Right lobe of liver (tissue), 6 donors: ENCODE data around the gene AMZ1. TPM values are rescaled to one million over a fixed set of nuclear protein-coding genes. Genes with fewer than 3 reads are reported as not detected.

Source experiments
- ATAC-seq, 4 donors: fragments of 200-7000 bp; cut with Tn5 transposase; one replicate each; pipeline ENCODE4 v1.9.1; 2020; ENCODE audit warnings: mild to moderate bottlenecking in 4 of 4, moderate library complexity in 4 of 4
- DNase-seq, 3 donors: peaks; one replicate each; pipeline ENCODE4 v3.0.0-alpha.2; 2020
- H3K27ac ChIP-seq, 3 donors: fragments of 200-600 bp; one replicate each; pipeline ENCODE4 v1.8.0; 2022
- H3K27me3 ChIP-seq, 2 donors: fragments of 200-600 bp; one replicate each; pipeline ENCODE4 v1.8.0; 2022
- H3K36me3 ChIP-seq, 4 donors: fragments of 200-600 bp; sonication (generic) in 1 of 4; one replicate each; pipeline versions ENCODE4 v1.5.1 to v1.8.0; 2017 to 2022; ENCODE audit warnings: control low read depth in 1 of 4
- H3K4me1 ChIP-seq, 4 donors: fragments of 200-600 bp; sonication (generic) in 1 of 4; one replicate each; pipeline versions ENCODE4 v1.5.1 to v1.8.0; 2017 to 2022; ENCODE audit warnings: control low read depth in 1 of 4
- H3K4me3 ChIP-seq, 3 donors: fragments of 200-600 bp; one replicate each; pipeline ENCODE4 v1.8.0; 2022
- H3K9me3 ChIP-seq, 4 donors: fragments of 200-600 bp; sonication (generic) in 1 of 4; one replicate each; pipeline versions ENCODE4 v1.5.1 to v1.8.0; 2017 to 2022; ENCODE audit warnings: control low read depth in 1 of 4
- POLR2A ChIP-seq: fragments of 450-650 bp; IDR thresholded peaks from one replicate; pipeline ENCODE4 v1.6.1; 2017; ENCODE audit warnings: antibody characterized with exemption, mild to moderate bottlenecking
- WGBS: methylation state at CpG from one replicate; pipeline ENCODE4 v1.1.6; 2018; ENCODE audit warnings: low coverage, low lambda C conversion rate; ENCODE audit not compliant: insufficient coverage; ENCODE audit errors: missing lambda C conversion rate; 5-methylcytosine and 5-hydroxymethylcytosine counted together
- intact Hi-C, 2 donors: fragments of 100-400 bp; cut with DNase I; formaldehyde crosslinking; loops; one replicate each; pipeline versions ENCODE4 v1.11.2 to v1.14.1; 2022
- total RNA-seq, 6 experiments: library from RNA; depleted of rRNA in 2 of 6; stranded (reverse); fragments of >200 nt in 2 of 6; fragmentation: NEBNext Ultra II Directional in 3 of 6; extraction: Animal tissue kit (Norgen Biotek cat#: 25700) in 3 of 6; gene quantifications; one replicate each; pipeline versions ENCODE4 v1.1.0 to v1.2.4, GENCODE V29; 2016 to 2023
- TF ChIP-seq, protein P1 (sequence below), 4 donors: fragments of 200-600 bp in 3 of 4; fragments of 450-650 bp in 1 of 4; IDR thresholded peaks; one replicate each; pipeline versions ENCODE4 v1.5.1 to v1.8.0; 2016 to 2022; ENCODE audit warnings: antibody characterized with exemption in 4 of 4, mild to moderate bottlenecking in 2 of 4
- donor health status: DM: no; HTN: yes; CAD: no.
- donor health status: DM: no; HTN: no; CAD: no.
- donor health status: DM: no; HTN: no; CAD: no.
- donor health status: DM: no; HTN: yes; CAD: no.
- donor health status: DM: no; HTN: yes; CAD: no.

AMZ1 gene
- total RNA-seq, 6 experiments from 2014 or later: 0.42 to 5.8 (median 1.4) TPM; not detected in 1

DNA sequence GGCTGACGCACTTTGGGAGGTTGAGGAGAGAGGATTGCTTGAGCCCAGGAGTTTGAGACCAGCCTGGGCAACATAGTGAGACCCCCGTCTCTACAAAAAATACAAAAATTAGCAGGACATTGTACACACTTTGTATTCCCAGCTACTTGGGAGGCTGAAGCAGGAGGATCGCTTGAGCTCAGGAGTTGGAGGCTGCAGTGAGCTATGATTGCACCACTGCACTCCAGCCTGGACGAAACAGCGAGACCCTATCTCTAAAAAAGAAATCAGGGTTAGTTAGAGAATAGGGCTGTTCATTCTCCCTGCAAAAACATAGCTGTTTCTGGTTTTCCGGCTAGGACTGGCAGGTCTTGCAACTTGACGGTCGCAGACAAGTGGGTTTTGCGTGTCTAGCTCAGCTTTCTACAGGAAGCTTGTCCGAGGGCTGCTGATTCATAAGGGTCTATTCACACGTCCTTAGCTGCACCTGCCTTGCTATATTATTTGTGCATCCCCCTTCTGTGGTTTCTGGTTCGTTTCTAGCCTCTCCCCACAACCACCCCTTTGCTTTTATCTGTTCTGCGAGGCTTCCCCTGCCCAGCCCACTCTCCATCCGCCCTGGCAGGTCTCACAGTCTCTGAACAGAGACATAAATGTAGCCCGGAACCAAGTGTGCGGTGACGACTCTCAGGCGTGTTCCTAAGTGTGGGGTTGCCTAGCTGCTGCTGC, 10.7 kb downstream of the AMZ1 start:
- H3K27ac ChIP-seq: no peak overlapping the region
- intact Hi-C loops: no loop called here
- no peak for TF ChIP-seq POLR2A
- TF ChIP-seq, protein P1, sequence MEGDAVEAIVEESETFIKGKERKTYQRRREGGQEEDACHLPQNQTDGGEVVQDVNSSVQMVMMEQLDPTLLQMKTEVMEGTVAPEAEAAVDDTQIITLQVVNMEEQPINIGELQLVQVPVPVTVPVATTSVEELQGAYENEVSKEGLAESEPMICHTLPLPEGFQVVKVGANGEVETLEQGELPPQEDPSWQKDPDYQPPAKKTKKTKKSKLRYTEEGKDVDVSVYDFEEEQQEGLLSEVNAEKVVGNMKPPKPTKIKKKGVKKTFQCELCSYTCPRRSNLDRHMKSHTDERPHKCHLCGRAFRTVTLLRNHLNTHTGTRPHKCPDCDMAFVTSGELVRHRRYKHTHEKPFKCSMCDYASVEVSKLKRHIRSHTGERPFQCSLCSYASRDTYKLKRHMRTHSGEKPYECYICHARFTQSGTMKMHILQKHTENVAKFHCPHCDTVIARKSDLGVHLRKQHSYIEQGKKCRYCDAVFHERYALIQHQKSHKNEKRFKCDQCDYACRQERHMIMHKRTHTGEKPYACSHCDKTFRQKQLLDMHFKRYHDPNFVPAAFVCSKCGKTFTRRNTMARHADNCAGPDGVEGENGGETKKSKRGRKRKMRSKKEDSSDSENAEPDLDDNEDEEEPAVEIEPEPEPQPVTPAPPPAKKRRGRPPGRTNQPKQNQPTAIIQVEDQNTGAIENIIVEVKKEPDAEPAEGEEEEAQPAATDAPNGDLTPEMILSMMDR (IDR thresholded peaks at IDR 0.05): no peak
- 59% methylated on average over 15 of the region's 18 CpGs for WGBS
- H3K9me3 ChIP-seq: no peaks in the 10 kb centered on the region
- no peak overlapping the region for H3K4me3 ChIP-seq
- H3K4me1 ChIP-seq: peaks cover 0 to 2% (median 0%) of the 10 kb centered on the region in 4 donors
- no peaks in the 10 kb centered on the region for H3K36me3 ChIP-seq
- no peak for DNase-seq
- no peaks in the 10 kb centered on the region for H3K27me3 ChIP-seq
- ATAC-seq: peak in 1 of 4 donors; percentile 13

GRCh38 chr7:2699289-2699620, 11.3 kb downstream of the AMZ1 start:
- Histone ChIP-seq H3K36me3 (no peaks in the 10 kb centered on the region), H3K4me1 (no peaks in the 10 kb centered on the region), H3K9me3 (no peaks in the 10 kb centered on the region), H3K27ac (no peak overlapping the region), H3K27me3 (no peaks in the 10 kb centered on the region), H3K4me3 (no peak overlapping the region)
- intact Hi-C loops: no loop called here
- ATAC-seq (no peak), DNase-seq (no peak)
- 61% methylated on average over 9 of the region's 15 CpGs for WGBS
- TF ChIP-seq POLR2A: no peak
- TF ChIP-seq, protein P1 (IDR thresholded peaks at IDR 0.05): no peak

- Histone ChIP-seq H3K36me3 (no peaks in the 10 kb centered on the region), H3K27me3 (no peaks in the 10 kb centered on the region), H3K4me1 (no peaks in the 10 kb centered on the region), H3K9me3 (no peaks in the 10 kb centered on the region), H3K4me3 (no peak overlapping the region), H3K27ac (no peak overlapping the region)
- intact Hi-C loops: no loop called here
- DNase-seq: no peak
- WGBS: 86% methylated on average over 4 of the region's 40 CpGs
- ATAC-seq: no peak
- no peak for TF ChIP-seq POLR2A
- TF ChIP-seq, protein P1 (IDR thresholded peaks at IDR 0.05): no peak
Measured at GRCh38 chr7:2700141-2700850, 12.3 kb downstream of the AMZ1 start.

DNA sequence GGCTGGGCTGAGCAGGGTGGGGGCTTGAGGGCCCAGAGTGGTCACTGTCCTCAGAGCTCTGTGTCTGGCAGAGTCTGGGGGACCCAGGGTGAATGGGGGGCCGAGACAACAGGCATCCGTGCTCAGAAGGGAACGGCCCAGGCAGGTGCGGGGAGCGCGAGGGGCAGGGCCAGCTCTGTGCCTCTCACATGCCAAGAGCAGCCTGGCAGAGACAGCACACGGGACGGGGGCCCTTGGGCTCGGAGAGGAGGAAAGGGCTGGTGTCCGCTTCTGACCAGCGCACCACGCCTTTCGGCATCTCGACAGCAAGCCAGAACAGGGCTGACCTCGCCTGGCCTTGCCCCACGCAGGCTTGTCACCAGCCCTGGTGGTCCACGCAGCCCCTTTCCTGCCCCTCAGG, 13.4 kb downstream of the AMZ1 start:
- DNase-seq: no peak
- no peak overlapping the region for H3K27ac ChIP-seq
- TF ChIP-seq, protein P1 (IDR thresholded peaks at IDR 0.05): no peak
- no peak for TF ChIP-seq POLR2A
- H3K36me3 ChIP-seq: no peaks in the 10 kb centered on the region
- intact Hi-C loops: no loop called here
- peak in 2 of 4 donors; percentile 3 for ATAC-seq
- no peaks in the 10 kb centered on the region for H3K9me3 ChIP-seq
- H3K27me3 ChIP-seq: no peaks in the 10 kb centered on the region
- WGBS: 80% methylated on average over 1 of the region's 17 CpGs
- H3K4me3 ChIP-seq: no peak overlapping the region
- H3K4me1 ChIP-seq: no peaks in the 10 kb centered on the region
